GM19324 (cell line): ENCODE results near the gene RGS1.

Experiments used
- ATAC-seq: cut with Tn5 transposase; IDR thresholded peaks from one replicate; pipeline ENCODE4 v1.9.1; 2021; ENCODE audit warnings: mild to moderate bottlenecking, moderate library complexity; ENCODE audit not compliant: unreplicated experiment, low FRiP score

Gene RGS1

GRCh38 chr1:192609110-192610079 lies 33.8 kb downstream of the RGS1 start:
- peak; percentile 100 for ATAC-seq

- no peak for ATAC-seq
Measured at GRCh38 chr1:192610112-192610889, 34.7 kb downstream of the RGS1 start.

- ATAC-seq, result peak; percentile 71
Measured at GRCh38 chr1:192615055-192615454, 39.5 kb downstream of the RGS1 start.

GRCh38 chr1:192620071-192620635 lies 44.6 kb downstream of the RGS1 start:
- ATAC-seq, result no peak

GRCh38 chr1:192626366-192627179 lies 51.0 kb downstream of the RGS1 start:
- ATAC-seq, result peak; percentile 95

GRCh38 chr1:192627901-192628300 lies 52.3 kb downstream of the RGS1 start:
- ATAC-seq, result no peak

- ATAC-seq, result no peak
Measured at GRCh38 chr1:192628396-192629057, 53.0 kb downstream of the RGS1 start.

GRCh38 chr1:192629612-192630011 lies 54.0 kb downstream of the RGS1 start:
- ATAC-seq, result no peak
